HG03064 (cell line): ENCODE data around the gene HOXD10.

Source experiments
- ATAC-seq: cut with Tn5 transposase; IDR thresholded peaks from one replicate; pipeline ENCODE4 v1.9.1; 2021; ENCODE audit warnings: low read depth; ENCODE audit not compliant: unreplicated experiment

The HOXD10 gene

DNA sequence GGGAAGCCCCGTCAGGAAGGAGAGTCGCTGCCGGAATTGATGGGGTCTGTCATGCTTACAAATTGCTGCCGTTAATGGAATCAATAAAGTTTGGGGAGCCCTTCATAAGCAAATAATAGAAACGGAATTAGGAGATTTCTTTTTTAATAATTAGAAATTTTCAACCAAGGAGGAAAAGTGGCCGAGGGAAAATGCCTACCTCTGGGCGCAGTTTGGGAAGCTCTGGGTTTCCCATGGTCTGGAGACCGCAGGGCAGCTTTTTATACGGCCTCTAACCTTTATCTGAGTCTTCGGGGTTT lies 34.1 kb upstream of the HOXD10 start:
- no peak for ATAC-seq

DNA sequence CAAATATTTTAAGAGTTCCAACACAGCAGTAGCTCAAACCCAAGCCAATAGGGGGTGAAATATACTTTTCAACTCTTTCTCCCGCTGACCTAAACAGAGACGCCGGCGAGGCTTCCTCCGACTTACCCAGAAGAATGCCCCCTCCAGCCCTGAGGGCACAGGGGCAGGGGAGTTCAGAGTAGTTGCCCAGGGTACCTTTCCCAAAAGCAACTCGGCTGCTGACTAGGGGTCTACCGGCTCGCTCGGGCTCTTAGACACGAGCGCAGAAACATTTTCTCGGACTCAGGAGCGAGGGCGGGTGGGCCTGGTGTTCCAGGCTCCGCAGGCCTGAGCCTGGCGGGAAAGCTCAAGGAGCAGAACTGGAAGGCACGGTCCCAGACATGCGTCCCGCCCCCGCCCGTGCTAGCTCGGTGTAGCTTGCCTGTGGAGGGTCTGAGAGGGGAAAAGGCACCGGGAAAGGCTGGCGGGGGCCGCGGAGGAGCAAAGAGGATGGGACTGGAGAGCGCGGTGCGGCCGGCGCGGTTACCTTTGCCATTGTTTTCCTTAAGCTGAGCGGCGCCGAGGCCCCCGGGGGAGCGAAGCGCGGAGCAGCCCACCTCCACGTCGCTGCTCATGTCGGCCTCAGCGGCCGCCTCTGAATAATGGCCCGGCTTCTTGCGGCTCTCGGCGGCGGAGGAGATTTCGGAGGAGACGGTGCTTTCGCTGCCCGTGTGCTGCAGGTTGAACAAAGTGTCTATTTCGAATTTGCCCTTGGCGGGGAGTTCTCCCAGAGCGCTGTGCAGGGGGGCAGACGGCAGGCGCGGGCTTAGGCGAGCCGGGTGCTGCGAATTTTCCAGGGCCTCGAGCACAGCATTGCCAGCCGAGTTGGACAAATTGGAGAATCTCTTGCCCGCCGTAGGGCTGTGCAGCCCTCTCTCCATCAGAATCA lies 33.5 kb upstream of the HOXD10 start:
- ATAC-seq: no peak

DNA sequence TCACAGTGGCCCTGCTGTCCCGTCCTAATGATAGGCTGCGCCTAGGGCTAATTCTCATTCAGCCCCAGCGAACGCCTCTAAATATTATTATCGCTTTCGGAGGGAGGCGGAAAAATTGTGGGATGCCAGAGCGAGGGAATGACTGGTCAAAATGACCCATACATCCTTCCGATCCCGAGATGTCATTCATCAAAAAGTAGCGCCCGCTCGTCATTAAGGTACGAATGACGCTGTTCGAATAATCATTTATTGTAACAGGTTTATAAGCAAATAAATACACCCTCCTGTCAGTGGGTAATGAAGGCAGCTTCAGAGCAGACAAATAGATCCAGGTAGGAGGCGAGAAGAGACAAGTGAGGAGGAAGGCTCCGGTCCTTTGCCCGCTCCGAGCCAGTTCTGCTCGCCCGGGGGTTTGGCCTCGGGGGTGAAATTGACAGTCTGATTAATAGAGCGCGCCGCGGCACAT lies 32.7 kb upstream of the HOXD10 start, which contains the start of gene EVX2:
Gene EVX2 (minus strand): TSS at position 167 of the 466 bp plus-strand sequence. CDS start 186 bp downstream, outside the sequence.
- ATAC-seq: no peak

DNA sequence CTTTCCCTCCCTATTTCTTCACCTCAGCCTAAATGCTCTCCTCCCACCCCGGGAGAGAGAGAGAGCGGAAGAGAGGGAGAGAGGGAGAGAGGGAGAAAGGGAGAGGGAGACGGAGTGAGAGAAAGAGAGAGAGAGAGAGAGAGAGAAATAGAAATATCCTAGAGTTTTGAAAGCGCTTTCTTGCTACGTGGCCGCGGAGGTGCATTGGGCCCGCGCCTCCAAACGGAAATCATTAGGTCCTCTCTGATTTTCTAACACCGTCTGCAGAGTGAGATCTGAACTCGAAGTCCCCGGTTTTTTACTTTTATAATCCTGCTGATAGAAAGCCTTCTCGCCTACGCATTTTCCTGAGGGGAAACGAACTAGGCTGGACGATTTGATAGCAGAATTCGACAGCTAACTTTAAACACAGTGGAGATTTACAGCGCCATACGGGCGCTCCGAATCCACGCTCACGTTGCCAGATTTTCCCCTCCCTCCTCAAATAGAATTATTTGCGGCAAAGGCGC lies 31.9 kb upstream of the HOXD10 start:
- no peak for ATAC-seq

DNA sequence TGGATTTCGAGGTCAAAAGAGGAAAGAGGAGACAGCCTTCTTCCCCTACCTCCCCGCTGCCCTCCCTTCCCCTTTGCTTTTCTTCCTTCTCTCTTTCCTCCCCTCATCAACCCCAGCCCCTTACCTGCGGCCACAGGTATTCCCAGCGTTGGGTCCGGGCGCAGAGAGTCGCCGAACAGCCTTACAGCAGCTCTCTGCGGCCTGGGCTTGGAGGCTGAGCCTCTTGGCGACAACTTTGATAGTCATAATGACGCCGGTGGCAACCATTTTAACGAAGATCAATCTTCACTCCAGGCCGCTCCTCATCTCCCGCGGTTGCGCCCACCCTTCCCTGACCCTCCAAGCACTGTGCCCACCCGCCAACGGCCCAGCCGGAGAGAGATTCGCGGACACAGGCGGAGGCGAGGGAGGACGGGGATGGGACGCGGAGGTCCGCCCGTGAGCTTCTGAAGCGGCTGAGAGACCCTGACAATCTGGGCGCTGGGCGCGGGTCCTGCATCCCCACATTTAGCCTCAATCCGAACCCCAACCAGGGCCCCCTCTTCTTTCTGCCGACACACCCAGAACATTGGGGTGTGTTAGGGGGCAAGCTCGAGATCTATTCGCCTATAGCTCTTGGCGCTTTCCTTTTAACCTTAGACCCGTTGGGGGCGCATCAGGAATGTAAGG lies 31.3 kb upstream of the HOXD10 start:
- ATAC-seq: no peak

DNA sequence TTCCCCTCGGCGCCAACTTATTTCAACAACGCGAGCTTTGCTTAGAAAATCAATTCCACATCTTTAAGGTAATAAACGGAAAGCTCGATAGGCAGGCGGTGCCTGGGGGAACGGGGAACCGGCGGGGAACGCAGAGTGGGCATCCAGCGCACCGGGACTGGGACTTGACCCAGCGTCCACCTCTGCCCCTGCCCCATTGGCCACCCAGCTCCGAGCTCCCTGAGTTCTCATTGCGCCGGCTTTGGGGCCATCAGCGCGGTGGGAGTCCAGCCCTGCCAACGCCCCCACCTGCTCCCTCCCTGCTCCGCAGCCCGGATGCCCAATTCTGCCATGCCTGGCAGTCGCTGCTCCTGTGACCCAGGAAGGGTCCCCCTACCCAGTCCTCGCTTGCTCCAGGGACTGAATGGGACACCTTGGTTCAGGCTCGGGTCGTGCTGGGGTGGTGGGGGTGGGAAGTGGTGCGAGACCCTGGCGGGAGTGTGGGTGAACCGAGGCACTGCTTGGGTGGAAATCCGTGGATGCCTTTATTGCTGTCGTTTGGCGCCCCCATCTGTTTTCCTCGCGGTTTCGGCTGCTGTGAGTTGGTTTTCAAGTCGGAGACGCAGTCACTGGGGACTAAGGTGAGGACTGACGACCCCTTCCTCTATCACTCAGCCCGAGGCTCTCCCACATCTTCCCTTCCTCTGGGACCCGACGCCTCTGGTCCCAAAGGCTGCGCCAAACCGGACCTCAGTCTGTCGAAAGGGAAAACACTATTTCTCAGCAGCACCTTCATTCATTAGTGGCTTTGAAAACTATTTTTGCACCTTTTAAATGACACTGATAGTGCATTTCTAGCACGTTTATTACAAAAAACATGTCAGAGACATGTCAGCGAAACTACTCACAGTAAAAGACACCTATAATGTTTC lies 30.5 kb upstream of the HOXD10 start:
- ATAC-seq: no peak

DNA sequence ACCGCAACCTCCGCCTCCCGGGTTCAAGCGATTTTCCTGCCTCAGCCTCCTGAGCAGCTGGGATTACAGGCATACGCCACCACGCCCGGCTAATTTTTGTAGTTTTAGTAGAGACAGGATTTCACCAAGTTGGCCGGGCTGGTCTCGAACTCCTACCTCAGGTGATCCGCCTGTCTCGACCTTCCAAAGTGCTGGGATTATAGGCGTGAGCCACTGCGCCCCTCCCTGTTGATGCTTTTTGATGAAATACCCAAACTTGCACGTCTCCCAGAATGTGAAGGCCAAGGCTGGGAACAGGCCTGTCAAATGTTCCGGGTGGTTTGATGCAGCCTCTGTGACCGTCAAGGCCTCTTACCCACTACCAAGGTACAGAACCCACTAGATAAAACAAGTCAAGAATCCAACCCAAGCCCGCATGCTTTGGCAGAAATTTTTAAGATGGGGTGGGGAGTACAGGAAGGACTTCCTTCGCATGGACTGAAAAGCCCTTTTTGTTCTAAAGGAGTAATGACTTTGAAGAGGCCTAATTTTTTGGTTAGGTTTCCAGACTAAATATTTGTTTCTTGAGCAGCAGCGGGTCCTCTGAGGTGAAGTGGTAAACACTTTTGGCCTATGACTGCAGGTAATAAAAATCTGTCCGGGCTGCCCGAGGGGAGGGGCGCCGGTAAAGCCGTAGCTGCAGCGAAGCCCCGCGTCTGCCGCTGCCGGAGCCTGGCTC lies 29.1 kb upstream of the HOXD10 start:
- no peak for ATAC-seq

DNA sequence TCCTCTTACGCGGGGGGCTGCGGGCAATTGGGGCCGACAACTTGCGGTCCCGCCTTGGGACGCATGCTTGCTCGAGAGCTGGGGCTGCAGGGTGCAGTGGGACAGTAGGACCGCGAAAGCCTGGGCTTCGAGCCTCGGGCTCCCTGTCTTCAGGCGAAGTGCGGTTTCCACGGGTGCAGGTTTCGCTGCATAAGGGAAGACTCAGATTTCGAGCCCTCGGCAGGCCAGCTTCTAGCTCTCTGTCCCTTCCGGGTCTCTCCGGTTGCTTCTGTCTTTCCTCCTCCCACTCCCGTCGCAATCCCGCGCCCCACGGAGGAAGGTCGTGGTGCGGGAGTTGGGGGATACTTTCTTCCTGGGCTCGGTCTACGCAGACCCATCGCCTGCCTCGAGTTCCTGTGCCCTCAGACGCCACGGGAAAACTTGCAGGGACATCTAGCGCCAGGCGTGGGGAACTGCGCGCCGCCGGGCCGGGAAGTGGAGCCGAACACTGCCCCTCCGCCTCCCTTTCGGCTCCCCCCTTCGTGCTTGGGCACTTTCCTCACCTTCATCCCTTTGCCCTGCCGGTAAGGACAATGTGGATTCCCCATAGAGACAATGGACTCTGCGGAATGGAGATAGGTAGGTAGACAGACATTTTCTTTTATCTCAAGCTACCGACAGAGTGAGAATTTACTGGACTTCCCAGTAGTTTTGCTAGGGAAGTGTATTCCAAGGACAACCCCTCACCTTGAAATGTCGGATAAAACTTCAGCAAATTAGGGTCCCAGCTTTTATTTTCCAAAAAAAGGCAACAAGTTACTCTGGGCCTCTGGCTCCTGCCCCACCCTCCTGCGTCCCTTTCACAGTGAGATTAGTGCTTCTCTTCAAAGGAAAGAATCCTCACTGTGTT lies 28.3 kb upstream of the HOXD10 start:
- no peak for ATAC-seq

DNA sequence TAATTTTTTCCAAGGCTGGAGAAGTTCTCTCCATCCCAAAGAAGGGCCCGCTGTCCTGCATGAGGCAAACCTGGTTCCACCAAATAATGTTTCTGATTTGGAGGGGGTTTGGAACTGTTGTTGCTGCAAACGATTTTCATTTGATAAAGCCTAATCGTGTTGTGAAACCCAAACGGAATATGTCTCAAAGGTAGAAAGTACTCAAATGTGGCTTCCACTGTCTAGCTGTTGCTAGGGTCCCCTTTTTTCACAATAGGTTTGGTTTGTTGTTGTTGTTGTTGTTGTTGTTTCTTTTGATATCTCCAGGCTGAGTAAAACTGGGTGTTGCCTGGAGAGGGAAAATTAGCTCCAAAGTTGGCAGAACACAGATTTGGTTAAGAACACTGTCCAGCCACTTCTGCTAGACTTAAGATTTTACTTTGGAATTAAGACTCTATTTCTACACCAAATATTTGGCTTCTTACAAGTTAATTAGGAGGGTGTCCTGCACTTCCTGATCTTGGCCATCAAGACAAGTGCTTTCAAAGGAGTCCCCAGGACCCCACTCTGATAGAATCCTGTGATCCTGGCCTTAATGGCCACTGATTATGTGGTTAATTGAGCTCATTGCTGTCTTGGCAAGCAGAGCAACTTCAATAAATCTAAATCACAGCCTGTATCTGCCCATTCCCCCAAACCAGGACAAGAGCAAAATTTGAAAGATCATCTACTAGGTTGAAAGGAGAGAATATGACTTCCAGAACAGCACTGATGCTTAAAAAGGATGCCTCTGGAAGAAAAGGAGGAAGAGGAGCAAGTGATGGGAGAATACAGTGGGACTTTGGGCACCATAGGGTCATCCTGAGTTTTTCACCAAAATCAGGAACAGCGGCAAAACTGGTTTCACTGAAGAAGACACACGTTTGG lies 27.4 kb upstream of the HOXD10 start:
- ATAC-seq: no peak

DNA sequence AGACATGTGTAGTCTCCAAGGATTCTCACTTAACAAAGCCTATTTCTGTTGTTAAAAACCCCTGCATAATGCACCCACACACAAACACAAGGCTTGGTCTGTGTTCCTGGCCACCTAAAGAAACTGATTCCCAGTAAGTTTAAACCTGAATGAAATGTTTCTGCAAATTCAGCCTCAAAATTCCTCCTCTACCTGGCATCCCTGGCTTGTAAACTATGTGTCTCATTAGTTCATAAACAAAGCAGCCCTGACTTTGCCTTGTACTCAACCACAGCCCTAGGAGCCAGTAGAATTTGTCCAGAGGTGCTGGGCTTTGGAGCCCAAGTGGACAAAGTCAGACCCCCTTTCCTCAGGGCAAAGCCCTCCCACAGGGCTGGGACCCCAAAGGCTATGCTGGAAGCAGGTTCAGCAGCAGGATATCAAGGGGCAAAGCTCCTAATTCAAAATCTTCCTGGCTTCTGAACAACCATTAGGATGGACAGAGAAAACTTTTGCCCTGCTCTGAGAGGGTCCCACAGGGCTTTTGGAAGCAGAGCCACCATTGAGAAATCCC lies 26.7 kb upstream of the HOXD10 start:
- ATAC-seq: no peak

DNA sequence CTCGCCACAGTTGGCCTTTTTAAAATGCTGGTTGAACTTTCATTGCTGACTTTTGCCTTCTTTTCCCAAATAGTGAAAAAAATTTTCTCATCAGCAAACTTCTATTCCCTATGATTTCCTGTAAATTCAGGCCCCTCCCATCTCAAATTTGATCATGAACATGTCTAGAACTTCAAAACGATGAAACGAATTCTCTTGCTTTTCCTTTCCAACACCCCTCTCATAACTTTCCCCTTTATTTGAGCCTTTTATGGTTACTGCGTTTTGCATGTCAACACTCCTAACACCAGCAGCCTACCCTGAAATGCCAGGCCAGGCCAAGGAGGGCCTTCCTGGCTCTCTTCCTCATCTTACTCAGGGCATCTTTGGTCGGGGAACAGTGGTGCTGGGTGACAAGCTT lies 25.7 kb upstream of the HOXD10 start:
- no peak for ATAC-seq

DNA sequence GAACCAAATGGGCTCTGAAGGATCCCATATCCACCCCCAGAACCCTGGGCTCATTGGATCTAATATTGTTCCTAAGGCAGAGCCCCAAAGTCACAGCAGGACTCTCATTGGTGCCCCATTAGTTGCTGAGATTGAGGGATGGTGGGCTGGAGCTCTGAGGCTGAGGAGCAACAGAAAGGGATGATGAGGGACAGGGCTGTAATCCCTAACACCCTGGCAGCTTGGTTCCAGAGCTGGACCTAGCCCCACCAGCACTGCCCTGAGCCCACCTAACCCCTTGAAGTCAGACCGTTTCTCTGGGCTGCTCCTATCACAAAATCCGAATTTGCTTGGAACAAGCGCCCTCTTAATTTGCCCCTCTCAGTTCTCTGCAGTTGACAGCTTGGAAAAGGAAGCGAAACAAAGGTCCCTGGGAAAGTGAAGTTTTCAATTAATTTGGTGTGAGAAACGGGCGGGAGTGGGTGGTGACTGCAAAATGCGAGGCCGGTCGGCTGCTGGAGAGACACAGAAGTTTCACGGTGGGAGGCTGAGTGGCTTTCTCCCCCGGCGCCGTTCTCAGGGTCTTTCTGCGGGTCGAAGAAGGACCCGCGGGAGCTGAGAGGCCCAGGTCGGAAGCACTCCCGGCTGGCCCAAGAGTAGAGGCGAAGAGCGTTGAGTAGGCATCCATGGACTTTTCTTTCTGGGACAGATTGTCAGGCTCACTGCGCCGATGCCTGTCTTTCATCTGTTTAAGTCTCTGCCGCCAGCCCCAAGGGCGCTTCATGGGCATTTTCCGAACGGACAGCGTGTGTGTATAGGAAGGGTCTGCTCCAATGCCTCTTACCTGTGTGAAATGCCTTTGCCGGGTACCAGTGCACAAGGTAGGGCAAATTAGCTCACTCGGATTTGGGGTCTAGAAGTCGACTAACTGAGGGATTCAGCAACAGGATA lies 25.0 kb upstream of the HOXD10 start:
- no peak for ATAC-seq

DNA sequence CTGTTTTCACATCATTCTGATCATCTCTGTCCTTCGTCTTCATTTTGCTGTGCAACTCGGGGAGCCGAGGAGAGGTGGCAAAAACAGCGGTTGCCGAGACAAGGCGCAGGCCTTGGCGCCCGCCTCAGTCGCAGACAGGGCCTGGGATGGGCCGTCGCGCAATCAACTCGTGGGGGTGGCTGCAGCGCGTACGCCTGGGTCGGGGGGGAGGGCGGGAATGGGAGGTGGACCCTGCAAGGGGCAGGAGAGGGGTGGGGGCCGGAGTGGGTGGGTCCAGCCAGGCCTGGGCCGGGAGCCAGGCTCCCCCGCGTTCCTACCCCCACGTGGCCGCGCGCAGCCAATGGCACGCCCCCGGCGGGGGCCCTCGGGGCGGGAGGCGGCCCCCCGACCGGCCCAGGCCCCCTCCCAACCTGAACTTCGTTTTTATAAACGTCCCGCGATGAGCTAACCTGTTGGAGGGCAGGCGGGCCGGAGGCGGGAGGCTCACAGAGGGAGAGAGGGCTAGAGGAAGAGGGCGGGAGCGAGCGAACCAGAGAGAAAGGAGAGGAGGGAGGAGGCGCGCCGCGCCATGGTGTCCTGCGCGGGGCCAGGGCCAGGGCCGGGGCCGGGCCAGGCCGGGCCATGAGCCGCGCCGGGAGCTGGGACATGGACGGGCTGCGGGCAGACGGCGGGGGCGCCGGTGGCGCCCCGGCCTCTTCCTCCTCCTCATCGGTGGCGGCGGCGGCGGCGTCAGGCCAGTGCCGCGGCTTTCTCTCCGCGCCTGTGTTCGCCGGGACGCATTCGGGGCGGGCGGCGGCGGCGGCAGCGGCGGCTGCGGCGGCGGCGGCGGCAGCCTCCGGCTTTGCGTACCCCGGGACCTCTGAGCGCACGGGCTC lies 24.1 kb upstream of the HOXD10 start, which contains the start of gene HOXD13:
Gene HOXD13 (plus strand): TSS at position 452 of the 875 bp plus-strand sequence. CDS start 170 bp downstream, at position 622.
- no peak for ATAC-seq

DNA sequence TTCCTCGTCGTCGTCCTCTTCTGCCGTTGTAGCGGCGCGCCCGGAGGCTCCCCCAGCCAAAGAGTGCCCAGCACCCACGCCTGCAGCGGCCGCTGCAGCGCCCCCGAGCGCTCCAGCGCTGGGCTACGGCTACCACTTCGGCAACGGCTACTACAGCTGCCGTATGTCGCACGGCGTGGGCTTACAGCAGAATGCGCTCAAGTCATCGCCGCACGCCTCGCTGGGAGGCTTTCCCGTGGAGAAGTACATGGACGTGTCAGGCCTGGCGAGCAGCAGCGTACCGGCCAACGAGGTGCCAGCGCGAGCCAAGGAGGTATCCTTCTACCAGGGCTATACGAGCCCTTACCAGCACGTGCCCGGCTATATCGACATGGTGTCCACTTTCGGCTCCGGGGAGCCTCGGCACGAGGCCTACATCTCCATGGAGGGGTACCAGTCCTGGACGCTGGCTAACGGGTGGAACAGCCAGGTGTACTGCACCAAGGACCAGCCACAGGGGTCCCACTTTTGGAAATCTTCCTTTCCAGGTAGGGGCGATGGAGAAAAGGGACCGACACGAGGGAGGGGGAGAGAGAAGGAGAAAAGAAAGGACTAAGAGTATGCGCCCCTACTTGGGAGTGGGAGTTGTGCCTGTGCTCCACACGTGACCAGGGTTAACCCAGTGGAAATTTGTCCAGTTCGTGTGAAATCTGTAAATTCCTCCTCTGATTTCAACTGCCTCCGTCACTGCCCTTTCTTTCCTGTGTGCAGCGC lies 23.3 kb upstream of the HOXD10 start:
- ATAC-seq: no peak

DNA sequence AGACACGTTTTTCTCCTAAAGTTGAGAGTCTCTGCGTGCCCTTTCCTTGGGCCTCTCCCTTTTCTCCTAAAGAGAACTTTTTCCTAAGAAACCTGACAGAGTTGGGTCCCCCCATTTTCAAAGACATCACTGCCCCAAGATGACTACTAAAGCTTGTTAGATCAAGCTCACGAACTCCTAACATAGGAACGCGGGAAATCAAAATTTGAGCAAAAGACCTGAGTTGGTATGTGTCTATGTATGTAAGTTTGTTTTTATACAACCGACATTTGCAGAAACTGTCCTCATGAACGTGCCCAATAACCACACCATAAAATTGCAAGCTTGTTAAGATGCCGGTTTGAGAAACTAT lies 22.7 kb upstream of the HOXD10 start:
- ATAC-seq: no peak
